H1 (cell line): Measurements from ENCODE around the gene CHI3L1. TPM values are rescaled to one million over a fixed set of nuclear protein-coding genes. Genes with fewer than 3 reads are reported as not detected.

Source experiments
- CTCF ChIA-PET: fragments of 300-600 bp; sonication (Branson Sonifier 250); formaldehyde crosslinking; loops from one replicate; lab custom pipeline; 2021; ENCODE audit not compliant: partially characterized antibody; lab: Charles Lee
- POLR2A ChIA-PET: fragments of 300-600 bp; sonication (Branson Sonifier 250); formaldehyde crosslinking; loops from one replicate; lab custom pipeline; 2021; ENCODE audit warnings: inconsistent platforms; ENCODE audit not compliant: partially characterized antibody; lab: Charles Lee
- DNase-seq, 2 experiments: peaks; one replicate each; pipeline versions ENCODE4 v3.0.0 to v3.0.0-alpha.2; 2010 to 2022; ENCODE audit warnings: low spot score in 2 of 2, low read depth in 1 of 2, mixed read lengths in 1 of 2
- FAIRE-seq: peaks from 2 replicates; lab custom pipeline; 2011; peaks lifted over from hg19 to GRCh38; lab: Jason Lieb, UNC
- H2AFZ ChIP-seq: 2 replicates; pipeline ENCODE4 v1.8.1; 2012; ENCODE audit warnings: low read length, inconsistent platforms
- H2AK5ac ChIP-seq: 2 replicates; pipeline ENCODE4 v1.6.1; 2013; ENCODE audit warnings: low read depth, low read length
- H2BK120ac ChIP-seq: replicated peaks from 2 replicates; pipeline ENCODE3; 2013; ENCODE audit warnings: low read depth, low read length, inconsistent platforms
- H2BK12ac ChIP-seq: 2 replicates; pipeline ENCODE4 v1.6.1; 2013; ENCODE audit warnings: low read depth, low read length
- H2BK15ac ChIP-seq: 2 replicates; pipeline ENCODE4 v1.6.1; 2013; ENCODE audit warnings: low read length
- H2BK20ac ChIP-seq: 2 replicates; pipeline ENCODE4 v1.6.1; 2013; ENCODE audit warnings: low read length
- H2BK5ac ChIP-seq: 2 replicates; pipeline ENCODE4 v1.6.1; 2013; ENCODE audit warnings: low read depth, low read length
- H3K14ac ChIP-seq: 2 replicates; pipeline ENCODE4 v1.6.1; 2013; ENCODE audit warnings: inconsistent platforms; ENCODE audit not compliant: insufficient read length
- H3K18ac ChIP-seq: 2 replicates; pipeline ENCODE4 v1.6.1; 2013; ENCODE audit warnings: low read length; ENCODE audit errors: extremely low read depth
- H3K23ac ChIP-seq: 2 replicates; pipeline ENCODE4 v1.6.1; 2013; ENCODE audit warnings: inconsistent platforms; ENCODE audit not compliant: insufficient read length
- H3K23me2 ChIP-seq: 2 replicates; pipeline ENCODE4 v1.6.1; 2013; ENCODE audit warnings: low read depth, low read length
- H3K27ac ChIP-seq: 2 replicates; pipeline ENCODE4 v1.6.1; 2011; ENCODE audit warnings: low read depth, low read length, inconsistent platforms
- H3K27me3 ChIP-seq, 4 experiments: replicated peaks in 1 of 4; 1 replicate in 1 of 4; 2 replicates in 3 of 4; pipeline versions ENCODE4 v1.6.1 to v1.8.1; 2011 to 2013; ENCODE audit warnings: low read length in 3 of 4, mild to moderate bottlenecking in 3 of 4, inconsistent platforms in 2 of 4, mixed read lengths in 2 of 4, moderate library complexity in 1 of 4; ENCODE audit not compliant: control insufficient read depth in 3 of 4, insufficient read depth in 3 of 4; ENCODE audit errors: extremely low read depth in 1 of 4
- H3K36me3 ChIP-seq, 4 experiments: 2 replicates each; pipeline versions ENCODE4 v1.6.1 to v1.8.1; 2011 to 2013; ENCODE audit warnings: mild to moderate bottlenecking in 4 of 4, low read length in 3 of 4, moderate library complexity in 2 of 4, control low read depth in 1 of 4, inconsistent platforms in 1 of 4; ENCODE audit not compliant: insufficient read depth in 4 of 4, control insufficient read depth in 2 of 4
- H3K4ac ChIP-seq: replicated peaks from 2 replicates; pipeline ENCODE3; 2013; ENCODE audit warnings: low read length, low read depth, mixed read lengths, inconsistent platforms; ENCODE audit not compliant: insufficient read length
- H3K4me1 ChIP-seq, 4 experiments: replicated peaks in 1 of 4; 1 replicate in 1 of 4; 2 replicates in 3 of 4; pipeline versions ENCODE4 v1.6.1 to v1.8.1; 2011 to 2013; ENCODE audit warnings: low read length in 3 of 4, inconsistent platforms in 2 of 4, mixed read lengths in 1 of 4; ENCODE audit not compliant: insufficient read depth in 4 of 4, control insufficient read depth in 3 of 4
- H3K4me2 ChIP-seq, 2 experiments: 2 replicates each; pipeline versions ENCODE4 v1.6.1 to v1.8.1; 2011 to 2013; ENCODE audit warnings: low read depth in 2 of 2, low read length in 2 of 2, control low read depth in 1 of 2, inconsistent platforms in 1 of 2, mild to moderate bottlenecking in 1 of 2; ENCODE audit not compliant: insufficient read depth in 1 of 2
- H3K4me3 ChIP-seq, 4 experiments: fragments of 200-600, 300-600 bp in 1 of 4; sonication (generic), shearing (Covaris generic), sonication (Bioruptor Twin) in 1 of 4; 2 replicates each; pipeline versions ENCODE4 v1.5.1 to v1.8.1; 2011 to 2016; ENCODE audit warnings: low read length in 4 of 4, low read depth in 3 of 4, control low read depth in 2 of 4, inconsistent platforms in 2 of 4, mild to moderate bottlenecking in 2 of 4, mixed read lengths in 1 of 4, moderate library complexity in 1 of 4; ENCODE audit not compliant: insufficient read depth in 2 of 4; ENCODE audit errors: extremely low read depth in 1 of 4
- H3K56ac ChIP-seq: replicated peaks from 2 replicates; pipeline ENCODE3; 2013; ENCODE audit warnings: low read depth, mild to moderate bottlenecking, mixed read lengths, low read length, inconsistent platforms; ENCODE audit not compliant: insufficient read length
- H3K79me1 ChIP-seq: 2 replicates; pipeline ENCODE4 v1.6.1; 2013; ENCODE audit warnings: low read depth, low read length, control low read depth
- H3K79me2 ChIP-seq, 2 experiments: 2 replicates each; pipeline versions ENCODE4 v1.6.1 to v1.8.1; 2012 to 2013; ENCODE audit warnings: low read length in 2 of 2, mild to moderate bottlenecking in 2 of 2, inconsistent platforms in 1 of 2; ENCODE audit not compliant: insufficient read depth in 2 of 2, control insufficient read depth in 1 of 2
- H3K9ac ChIP-seq, 4 experiments: replicated peaks in 1 of 4; 1 replicate in 1 of 4; 2 replicates in 3 of 4; pipeline versions ENCODE4 v1.6.1 to v1.8.1; 2011 to 2013; ENCODE audit warnings: low read depth in 3 of 4, low read length in 3 of 4, control low read depth in 2 of 4, mild to moderate bottlenecking in 2 of 4, moderate library complexity in 2 of 4, inconsistent platforms in 1 of 4; ENCODE audit errors: extremely low read depth in 1 of 4
- H3K9me3 ChIP-seq, 2 experiments: 2 replicates each; pipeline versions ENCODE4 v1.6.1 to v1.8.1; 2012 to 2013; ENCODE audit warnings: mild to moderate bottlenecking in 2 of 2, moderate library complexity in 2 of 2, control low read depth in 1 of 2, inconsistent platforms in 1 of 2, low read depth in 1 of 2, low read length in 1 of 2, mixed read lengths in 1 of 2; ENCODE audit not compliant: insufficient read depth in 2 of 2
- H4K20me1 ChIP-seq, 2 experiments: replicated peaks in 1 of 2; 2 replicates each; pipeline versions ENCODE3 to v1.8.1; 2011 to 2013; ENCODE audit warnings: inconsistent platforms in 2 of 2, low read length in 2 of 2, mild to moderate bottlenecking in 1 of 2; ENCODE audit not compliant: insufficient read depth in 2 of 2, control insufficient read depth in 1 of 2
- H4K5ac ChIP-seq: 2 replicates; pipeline ENCODE4 v1.6.1; 2013; ENCODE audit warnings: low read length, low read depth, mixed read lengths, inconsistent platforms; ENCODE audit not compliant: insufficient read length
- H4K8ac ChIP-seq: 2 replicates; pipeline ENCODE4 v1.8.0; 2013; ENCODE audit warnings: mild to moderate bottlenecking, moderate library complexity, low read length, inconsistent platforms; ENCODE audit not compliant: insufficient read depth; ENCODE audit errors: extremely low read depth
- H4K91ac ChIP-seq: replicated peaks from 2 replicates; pipeline ENCODE3; 2013; ENCODE audit warnings: low read length, mixed read lengths, inconsistent platforms; ENCODE audit not compliant: insufficient read length
- ATF2 ChIP-seq: IDR thresholded peaks from 2 replicates; pipeline ENCODE4 v1.6.1; 2012; ENCODE audit warnings: low read length, inconsistent platforms
- SUZ12 ChIP-seq: fragments of 200-600 bp; sonication (generic); IDR thresholded peaks from 2 replicates; pipeline ENCODE4 v1.6.1; 2012; ENCODE audit warnings: mild to moderate bottlenecking, inconsistent platforms, low read length, moderate library complexity, mixed read lengths
- WGBS, 2 experiments: shearing (Covaris generic) in 1 of 2; methylation state at CpG; one replicate each; pipeline versions ENCODE4 v1.1.6 to v1.1.7; 2013 to 2015; ENCODE audit warnings: low lambda C conversion rate in 2 of 2, mixed read lengths in 2 of 2, inconsistent platforms in 1 of 2, low coverage in 1 of 2, missing lambda C conversion rate in 1 of 2; ENCODE audit not compliant: insufficient replicate concordance in 2 of 2, insufficient coverage in 1 of 2, insufficient read length in 1 of 2; ENCODE audit errors: extremely low coverage in 1 of 2, missing lambda C conversion rate in 1 of 2; 5-methylcytosine and 5-hydroxymethylcytosine counted together
- polyA plus RNA-seq, 7 experiments: library from polyadenylated mRNA; depleted of rRNA in 3 of 7; stranded (reverse) in 5 of 7; unstranded in 2 of 7; fragments of >200 nt in 5 of 7; fragments of 200-250 nt in 2 of 7; gene quantifications; 1 replicate in 5 of 7; 2 replicates in 1 of 7; 4 replicates in 1 of 7; pipeline versions ENCODE4 v1.2.1 to v1.2.3, GENCODE V29; 2011 to 2013; ENCODE audit warnings: missing spikeins in 2 of 7, mixed read lengths in 2 of 7
- total RNA-seq: library from RNA; stranded (reverse); fragmentation: NEBNext Ultra II Directional; extraction: Animal tissue kit (Norgen Biotek cat#: 25700); gene quantifications from 2 replicates; pipeline ENCODE4 v1.2.1, GENCODE V29; 2021

Gene CHI3L1
- total and polyA plus RNA-seq, 2 of the 8 experiments (the other 6 are each of a cell fraction or from before 2014, with no cell fraction given) = 1.0 TPM; not detected in 1

DNA sequence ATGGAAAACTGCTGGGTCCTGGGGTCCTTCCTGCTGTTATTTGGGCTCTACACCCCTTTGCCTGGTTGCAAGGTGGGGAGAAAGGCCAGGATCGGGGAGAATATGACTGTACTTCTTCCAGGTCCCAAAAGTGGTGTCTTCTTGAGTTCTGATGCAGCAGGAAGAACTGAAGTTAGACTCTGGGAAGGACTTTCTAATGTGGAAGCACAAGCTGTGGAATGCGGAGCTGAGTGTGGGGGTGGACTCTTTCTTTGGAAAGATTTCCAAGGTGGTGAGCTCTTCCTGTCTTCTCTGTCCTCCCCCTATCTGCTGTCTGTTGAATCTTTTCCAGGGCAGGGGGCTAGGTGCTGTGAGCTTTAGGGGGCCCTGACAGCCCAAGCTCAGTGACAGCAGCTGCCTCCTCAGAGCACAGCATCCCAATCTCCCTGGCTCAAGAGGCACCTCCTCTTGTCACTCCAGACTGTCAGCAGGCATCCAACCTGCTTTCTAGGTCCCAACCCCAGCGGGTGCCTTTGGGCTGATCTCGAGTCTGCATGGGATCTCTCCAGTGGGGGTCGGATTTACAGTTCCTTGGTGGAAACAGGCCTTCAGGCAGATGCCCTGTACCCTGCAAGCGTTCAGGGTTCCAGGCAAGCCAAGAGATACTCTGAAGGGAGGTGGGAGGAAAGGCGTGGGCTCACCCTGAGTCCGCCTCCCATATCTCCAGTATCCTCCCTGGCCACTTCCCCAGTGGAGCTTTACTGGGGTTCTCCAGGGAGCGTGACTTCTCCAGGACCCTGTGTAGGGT lies 35.8 kb downstream of the CHI3L1 start:
- Histone ChIP-seq H2BK120ac (no peak overlapping the region), H3K4ac (peak overlapping the region; percentile 16), H3K9ac (no peak overlapping the region), H3K23me2 (no peaks in the 10 kb centered on the region), H3K18ac (0 out of 2 replicates have a peak overlapping the region, but pooled peaks have one; percentile 36), H3K79me2 (no peaks in the 10 kb centered on the region), H3K4me3 (no peak overlapping the region), H3K36me3 (no peaks in the 10 kb centered on the region), H3K4me2 (no peak overlapping the region), H2BK12ac (no peak overlapping the region), H4K20me1 (no peaks in the 10 kb centered on the region), H2AK5ac (no peak overlapping the region), H4K91ac (no peak overlapping the region), H3K27ac (no peak overlapping the region), H3K79me1 (no peaks in the 10 kb centered on the region), H3K4me1 (peaks cover 13 to 51% (median 27%) of the 10 kb centered on the region in 4 experiments), H4K5ac (no peak overlapping the region), H3K9me3 (no peaks in the 10 kb centered on the region), H2BK15ac (no peak overlapping the region; the same call in 1 of the 2 replicates), H4K8ac (no peak overlapping the region), H3K27me3 (no peaks in the 10 kb centered on the region), H2BK20ac (peak overlapping the region; percentile 63; the same call in 1 of the 2 replicates), H3K23ac (no peak overlapping the region), H3K14ac (no peak overlapping the region), H2AFZ (no peak overlapping the region), H2BK5ac (no peak overlapping the region), H3K56ac (no peak overlapping the region)
- WGBS, 2 experiments = 85% methylated on average over 9 of the region's 9 CpGs; no CpG with 5 or more reads in 1 of the 2 experiments
- DNase-seq = no peak
- FAIRE-seq = no peak
- ChIA-PET POLR2A (interaction anchor here (1.0 kb wide), 1 partner anchor 11 kb away, joined by 3 read pairs; no protein-coding TSS in a partner anchor), CTCF (interaction anchor here (0.7 to 49.1 kb wide), 10 partner anchors 9 to 102 kb away, joined by 3 to 1071 read pairs (median 10); partner anchors contain the start of genes ADORA1, MYBPH, MYOG and PPFIA4)
- TF ChIP-seq ATF2 (0 out of 2 replicates have a peak, but pooled peaks have one; percentile 3), SUZ12 (no peak)
